ENCODE measurements around the gene TSR1. TPM values are rescaled to one million over a fixed set of nuclear protein-coding genes. Genes with fewer than 3 reads are reported as not detected.

Gene TSR1
- total RNA-seq, 2 experiments from 2014 or later = 36.0 to 36.6 TPM

DNA sequence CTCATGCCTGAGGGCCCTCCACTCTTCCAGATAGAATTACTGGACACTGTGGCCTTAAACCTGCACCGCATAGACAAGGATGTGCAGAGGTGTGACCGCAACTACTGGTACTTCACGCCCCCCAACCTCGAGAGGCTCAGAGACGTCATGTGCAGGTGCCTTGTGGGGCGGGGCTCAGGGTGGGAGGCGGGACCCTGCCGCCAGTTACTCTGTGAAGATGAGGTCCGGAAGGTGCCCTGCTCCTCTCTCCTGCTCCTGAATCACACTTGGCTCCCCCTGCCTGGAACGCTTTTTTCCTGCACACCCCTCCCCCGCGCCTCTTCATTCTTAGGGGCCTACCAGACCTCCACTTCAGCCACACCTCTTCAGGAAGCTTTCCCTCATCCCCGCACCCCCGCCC, 39.9 kb upstream of the TSR1 start:
- Mint-ChIP-seq H3K27me3 (ENCODE audit: low read depth) (no peaks in the 10 kb centered on the region), H3K27ac (no peak overlapping the region), H3K9me3 (ENCODE audit: insufficient read depth) (no peaks in the 10 kb centered on the region), H3K4me3 (no peak overlapping the region), H3K36me3 (ENCODE audit: low read depth) (peaks cover 10% of the 10 kb centered on the region), H3K4me1 (ENCODE audit: low read depth) (no peaks in the 10 kb centered on the region)
- ATAC-seq (no peak), DNase-seq (no peak)
- ChIA-PET POLR2A (no interaction called here), CTCF (interaction anchor here (4.0 kb wide), 1 partner anchor 40 kb away, joined by 14 read pairs; no protein-coding TSS in a partner anchor)

DNA sequence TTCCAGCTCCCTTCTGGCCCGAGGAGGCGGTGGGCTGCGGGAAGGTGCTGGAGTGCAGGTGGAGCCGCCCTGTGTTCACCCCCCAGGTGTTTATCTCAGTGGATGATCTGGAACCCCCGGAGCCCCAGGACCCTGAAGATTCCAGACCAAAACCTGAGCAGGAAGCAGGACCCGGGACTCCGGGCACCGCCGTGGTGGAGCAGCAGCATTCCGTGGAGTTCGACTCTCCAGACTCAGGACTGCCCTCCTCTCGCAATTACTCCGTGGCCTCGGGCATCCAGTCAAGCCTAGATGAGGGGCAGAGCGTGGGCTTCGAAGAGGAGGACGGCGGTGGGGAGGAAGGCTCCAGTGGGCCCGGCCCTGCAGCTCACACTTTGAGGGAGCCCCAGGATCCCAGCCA, 39.1 kb upstream of the TSR1 start:
- Mint-ChIP-seq H3K9me3 (ENCODE audit: insufficient read depth) (no peaks in the 10 kb centered on the region), H3K36me3 (ENCODE audit: low read depth) (peaks cover 8% of the 10 kb centered on the region), H3K27me3 (ENCODE audit: low read depth) (no peaks in the 10 kb centered on the region), H3K4me3 (no peak overlapping the region), H3K27ac (no peak overlapping the region), H3K4me1 (ENCODE audit: low read depth) (no peaks in the 10 kb centered on the region)
- ATAC-seq = no peak
- ChIA-PET POLR2A (no interaction called here), CTCF (interaction anchor here (4.0 kb wide), 1 partner anchor 41 kb away, joined by 14 read pairs; no protein-coding TSS in a partner anchor)
- no peak for DNase-seq

DNA sequence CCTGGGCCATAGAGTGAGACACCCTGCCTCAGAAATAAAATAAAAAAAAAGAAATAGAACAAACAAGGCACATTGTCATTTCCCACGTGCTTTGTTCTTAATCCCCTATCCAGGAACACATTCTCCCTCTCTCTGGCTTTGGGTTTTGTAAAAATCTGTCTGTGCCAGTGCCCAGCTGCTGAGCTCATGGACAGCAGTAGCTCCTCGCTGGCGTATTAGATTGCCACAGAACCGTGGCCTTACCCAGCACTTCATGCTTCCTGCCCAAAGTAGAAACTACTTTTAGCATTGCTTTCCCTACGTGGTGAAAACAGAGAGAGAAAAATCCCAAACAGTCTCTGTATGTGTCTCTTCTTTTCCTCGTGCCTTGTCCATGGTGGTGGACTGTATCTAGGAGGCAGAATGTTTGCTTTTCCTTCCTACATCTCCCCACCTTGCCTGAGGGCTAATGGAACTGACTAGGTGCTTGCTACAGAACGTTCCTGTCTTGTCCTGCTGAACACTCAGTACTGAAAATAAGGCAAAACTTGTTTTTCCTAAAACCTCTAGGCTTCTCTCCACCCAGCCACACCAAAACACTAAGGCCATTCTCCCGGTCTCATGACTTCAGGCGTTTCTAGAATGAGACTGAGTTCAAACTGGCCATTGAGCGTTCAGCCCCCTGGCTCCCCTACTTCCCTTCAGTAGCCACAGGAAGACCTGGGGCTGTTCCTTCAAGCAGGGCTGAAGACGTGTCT, 38.5 kb upstream of the TSR1 start:
- no peaks in the 10 kb centered on the region for H3K27me3 Mint-ChIP-seq (ENCODE audit: low read depth)
- H3K27ac Mint-ChIP-seq = peak overlapping the region; percentile 73
- ChIA-PET CTCF (interaction anchor here (4.0 kb wide), 1 partner anchor 41 kb away, joined by 14 read pairs; no protein-coding TSS in a partner anchor), POLR2A (no interaction called here)
- peaks cover 8% of the 10 kb centered on the region for H3K36me3 Mint-ChIP-seq (ENCODE audit: low read depth)
- ATAC-seq (no peak), DNase-seq (no peak)
- H3K4me1 Mint-ChIP-seq (ENCODE audit: low read depth) = no peaks in the 10 kb centered on the region
- no peaks in the 10 kb centered on the region for H3K9me3 Mint-ChIP-seq (ENCODE audit: insufficient read depth)
- no peak overlapping the region for H3K4me3 Mint-ChIP-seq

DNA sequence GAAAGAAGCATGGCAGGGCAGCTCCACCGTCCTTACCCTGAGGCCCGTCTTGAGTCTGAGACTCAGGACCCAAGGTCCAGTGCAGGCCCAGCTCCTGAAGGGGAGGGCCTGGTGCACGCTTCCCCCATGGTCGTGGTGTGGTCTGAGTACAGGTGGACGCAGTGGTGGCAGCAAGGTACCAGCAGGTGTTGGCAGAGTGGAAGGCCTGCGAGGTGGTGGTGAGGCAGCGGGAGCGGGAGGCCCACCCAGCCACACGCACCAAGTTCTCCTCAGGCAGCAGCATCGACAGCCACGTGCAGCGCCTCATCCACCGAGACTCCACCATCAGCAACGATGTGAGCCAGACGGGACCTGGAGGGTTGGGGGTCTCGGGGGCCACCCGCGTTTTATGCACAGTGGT, 36.9 kb upstream of the TSR1 start:
- Mint-ChIP-seq H3K36me3 (ENCODE audit: low read depth) (peaks cover 8% of the 10 kb centered on the region), H3K27me3 (ENCODE audit: low read depth) (no peaks in the 10 kb centered on the region), H3K27ac (no peak overlapping the region), H3K4me1 (ENCODE audit: low read depth) (no peaks in the 10 kb centered on the region), H3K9me3 (ENCODE audit: insufficient read depth) (no peaks in the 10 kb centered on the region), H3K4me3 (no peak overlapping the region)
- no peak for DNase-seq
- ATAC-seq = no peak
- POLR2A ChIA-PET = no interaction called here
- CTCF ChIA-PET = interaction anchor here (1.2 to 4.0 kb wide), 3 partner anchors 9 to 43 kb away, joined by 4 to 14 read pairs (median 5); no protein-coding TSS in a partner anchor

- CTCF ChIA-PET = interaction anchor here (1.2 to 4.0 kb wide), 3 partner anchors 10 to 43 kb away, joined by 4 to 14 read pairs (median 5); no protein-coding TSS in a partner anchor
- Mint-ChIP-seq H3K27ac (no peak overlapping the region), H3K9me3 (ENCODE audit: insufficient read depth) (no peaks in the 10 kb centered on the region), H3K4me3 (no peak overlapping the region), H3K36me3 (ENCODE audit: low read depth) (peaks cover 11% of the 10 kb centered on the region), H3K27me3 (ENCODE audit: low read depth) (no peaks in the 10 kb centered on the region), H3K4me1 (ENCODE audit: low read depth) (no peaks in the 10 kb centered on the region)
- DNase-seq (no peak), ATAC-seq (no peak)
- POLR2A ChIA-PET = no interaction called here
These were observed 36.4 kb upstream of the TSR1 start for GRCh38 chr17:2372681-2373080.

- peaks cover 11% of the 10 kb centered on the region for H3K36me3 Mint-ChIP-seq (ENCODE audit: low read depth)
- ChIA-PET POLR2A (no interaction called here), CTCF (interaction anchor here (4.3 kb wide), 1 partner anchor 11 kb away, joined by 27 read pairs; no protein-coding TSS in a partner anchor)
- H3K4me1 Mint-ChIP-seq (ENCODE audit: low read depth) = no peaks in the 10 kb centered on the region
- no peaks in the 10 kb centered on the region for H3K27me3 Mint-ChIP-seq (ENCODE audit: low read depth)
- no peak overlapping the region for H3K27ac Mint-ChIP-seq
- ATAC-seq (no peak), DNase-seq (no peak)
- H3K4me3 Mint-ChIP-seq = no peak overlapping the region
- no peaks in the 10 kb centered on the region for H3K9me3 Mint-ChIP-seq (ENCODE audit: insufficient read depth)
These were observed 35.9 kb upstream of the TSR1 start for GRCh38 chr17:2372180-2372579.

DNA sequence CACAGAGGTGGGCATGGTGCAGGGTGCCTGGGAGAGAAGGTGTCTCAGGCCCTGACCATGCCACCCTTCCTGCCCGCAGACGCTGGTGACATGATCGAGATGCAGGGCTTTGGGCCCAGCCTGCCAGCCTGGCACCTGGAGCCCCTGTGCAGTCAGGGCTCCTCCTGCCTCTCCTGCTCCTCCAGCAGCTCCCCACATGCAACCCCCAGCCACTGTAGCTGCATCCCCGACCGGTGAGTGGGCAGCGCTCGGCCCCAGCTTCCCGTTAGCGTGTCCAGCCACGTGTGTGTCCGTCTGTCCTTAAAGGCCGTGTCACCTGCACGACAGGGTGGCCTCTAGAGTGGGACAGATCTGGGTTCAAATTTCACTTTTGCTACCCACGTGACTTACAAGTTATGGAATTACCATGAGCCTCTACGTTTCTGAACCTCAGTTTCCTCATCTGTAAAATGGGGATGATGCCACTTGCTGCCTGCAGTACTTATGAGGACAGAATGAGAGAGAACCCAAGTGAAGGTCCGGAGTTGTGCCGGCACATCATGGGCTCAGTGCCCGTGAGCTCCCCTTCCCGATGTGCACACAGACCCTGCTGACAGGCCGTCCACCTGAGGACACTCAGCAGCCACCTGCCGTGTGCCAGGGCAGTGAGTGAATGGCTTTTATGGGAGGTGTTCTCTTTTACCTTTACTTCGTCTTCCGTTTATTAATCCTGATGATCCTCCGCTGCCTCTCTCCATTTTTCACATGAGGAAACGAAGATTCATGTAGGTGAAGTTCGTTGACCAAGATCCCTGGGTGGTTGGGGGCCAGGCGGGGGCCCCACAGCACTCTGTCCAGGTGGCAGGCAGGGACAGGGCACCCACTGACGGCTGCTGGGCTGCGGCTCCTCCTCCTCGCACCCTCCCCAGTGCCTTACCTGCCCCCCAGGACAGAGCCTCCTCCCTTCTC, 35.2 kb upstream of the TSR1 start:
- DNase-seq (no peak), ATAC-seq (no peak)
- ChIA-PET CTCF (interaction anchor here (4.3 kb wide), 1 partner anchor 11 kb away, joined by 27 read pairs; no protein-coding TSS in a partner anchor), POLR2A (no interaction called here)
- H3K4me3 Mint-ChIP-seq = no peak overlapping the region
- H3K9me3 Mint-ChIP-seq (ENCODE audit: insufficient read depth) = no peaks in the 10 kb centered on the region
- H3K4me1 Mint-ChIP-seq (ENCODE audit: low read depth) = no peaks in the 10 kb centered on the region
- no peaks in the 10 kb centered on the region for H3K27me3 Mint-ChIP-seq (ENCODE audit: low read depth)
- H3K36me3 Mint-ChIP-seq (ENCODE audit: low read depth) = peaks cover 6% of the 10 kb centered on the region
- no peak overlapping the region for H3K27ac Mint-ChIP-seq

DNA sequence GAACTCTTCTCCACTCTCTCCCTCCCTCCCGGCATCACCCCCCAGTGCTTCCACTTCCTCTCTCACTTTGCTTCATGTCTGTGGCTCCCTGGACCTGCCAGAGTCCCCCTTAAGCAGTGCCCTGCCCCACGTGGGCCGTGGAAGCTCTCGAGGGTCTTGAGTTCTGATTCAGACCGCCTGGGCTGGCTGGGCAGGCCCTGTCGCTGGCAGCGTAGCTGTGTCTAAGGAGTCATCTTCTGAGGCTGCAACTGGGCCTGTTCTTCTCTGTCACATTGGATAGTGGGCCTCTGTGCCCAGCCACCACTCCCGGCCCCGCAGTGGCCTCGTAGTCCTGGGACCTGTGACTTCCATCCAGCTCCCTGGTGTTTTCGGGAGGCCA, 33.9 kb upstream of the TSR1 start:
- no peak overlapping the region for H3K4me3 Mint-ChIP-seq
- ATAC-seq (no peak), DNase-seq (no peak)
- ChIA-PET POLR2A (interaction anchor here (0.8 to 1.0 kb wide), 2 partner anchors 16 to 23 kb away, joined by 3 to 4 read pairs; no protein-coding TSS in a partner anchor), CTCF (interaction anchor here (1.1 to 4.3 kb wide), 4 partner anchors 10 to 17 kb away, joined by 3 to 27 read pairs (median 4); no protein-coding TSS in a partner anchor)
- no peak overlapping the region for H3K27ac Mint-ChIP-seq
- H3K27me3 Mint-ChIP-seq (ENCODE audit: low read depth) = no peaks in the 10 kb centered on the region
- H3K4me1 Mint-ChIP-seq (ENCODE audit: low read depth) = no peaks in the 10 kb centered on the region
- peaks cover 6% of the 10 kb centered on the region for H3K36me3 Mint-ChIP-seq (ENCODE audit: low read depth)
- no peaks in the 10 kb centered on the region for H3K9me3 Mint-ChIP-seq (ENCODE audit: insufficient read depth)

GRCh38 chr17:2369551-2370210, 33.4 kb upstream of the TSR1 start:
- CTCF ChIA-PET = interaction anchor here (1.1 to 4.3 kb wide), 5 partner anchors 9 to 46 kb away, joined by 3 to 27 read pairs (median 4); no protein-coding TSS in a partner anchor
- no peak overlapping the region for H3K4me3 Mint-ChIP-seq
- no peak for ATAC-seq
- POLR2A ChIA-PET = interaction anchor here (0.6 to 1.0 kb wide), 3 partner anchors 16 to 88 kb away, joined by 3 to 4 read pairs (median 3); no protein-coding TSS in a partner anchor
- no peaks in the 10 kb centered on the region for H3K27me3 Mint-ChIP-seq (ENCODE audit: low read depth)
- DNase-seq = no peak
- H3K4me1 Mint-ChIP-seq (ENCODE audit: low read depth) = no peaks in the 10 kb centered on the region
- no peak overlapping the region for H3K27ac Mint-ChIP-seq
- peaks cover 6% of the 10 kb centered on the region for H3K36me3 Mint-ChIP-seq (ENCODE audit: low read depth)
- no peaks in the 10 kb centered on the region for H3K9me3 Mint-ChIP-seq (ENCODE audit: insufficient read depth)

DNA sequence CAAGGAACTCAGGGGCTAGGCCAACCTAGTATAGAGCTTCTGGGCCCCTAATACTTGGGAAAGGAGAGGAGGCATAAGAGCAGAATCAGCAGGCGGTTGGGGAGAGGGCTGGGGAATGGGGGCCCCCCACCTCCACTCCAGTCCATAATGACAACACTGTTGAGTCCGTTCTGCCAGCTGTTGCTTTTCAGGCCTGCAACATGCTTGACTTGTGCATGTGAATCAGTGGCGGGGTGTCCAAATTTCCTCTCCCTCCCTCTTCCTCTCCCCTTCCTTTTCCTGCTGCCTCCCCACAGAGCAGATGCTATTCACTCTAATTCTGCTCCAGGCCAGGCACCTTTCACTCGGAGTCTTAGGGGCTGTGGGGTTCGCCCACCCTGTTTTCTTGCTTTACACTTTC, 32.8 kb upstream of the TSR1 start:
- Mint-ChIP-seq H3K36me3 (ENCODE audit: low read depth) (peaks cover 6% of the 10 kb centered on the region), H3K4me1 (ENCODE audit: low read depth) (no peaks in the 10 kb centered on the region), H3K27me3 (ENCODE audit: low read depth) (no peaks in the 10 kb centered on the region), H3K4me3 (no peak overlapping the region), H3K9me3 (ENCODE audit: insufficient read depth) (no peaks in the 10 kb centered on the region), H3K27ac (no peak overlapping the region)
- ChIA-PET CTCF (interaction anchor here (1.1 to 4.3 kb wide), 3 partner anchors 8 to 47 kb away, joined by 3 to 27 read pairs (median 6); no protein-coding TSS in a partner anchor), POLR2A (interaction anchor here (0.6 kb wide), 1 partner anchor 87 kb away, joined by 3 read pairs; no protein-coding TSS in a partner anchor)
- DNase-seq = no peak
- ATAC-seq = no peak

DNA sequence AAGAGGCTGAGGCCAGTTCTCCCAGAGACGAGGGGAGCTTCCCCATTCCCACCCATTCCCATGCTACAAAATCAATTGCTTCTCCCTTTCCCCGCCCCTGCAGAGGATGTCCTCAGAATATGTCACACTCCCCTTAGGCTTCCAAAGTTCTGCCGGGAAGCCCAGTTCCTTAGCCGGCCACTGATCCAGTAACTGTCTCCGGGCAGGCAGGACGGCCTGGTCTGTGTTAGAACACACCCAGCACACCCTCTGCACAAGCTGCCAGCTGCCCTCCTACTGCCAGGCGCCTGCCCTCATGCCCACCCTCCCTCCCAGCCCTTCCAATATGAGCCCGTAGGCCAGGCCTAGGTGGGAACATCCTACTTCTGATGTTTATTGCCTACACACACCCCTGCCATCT, 32.1 kb upstream of the TSR1 start:
- H3K4me3 Mint-ChIP-seq = no peak overlapping the region
- no peaks in the 10 kb centered on the region for H3K4me1 Mint-ChIP-seq (ENCODE audit: low read depth)
- no peaks in the 10 kb centered on the region for H3K27me3 Mint-ChIP-seq (ENCODE audit: low read depth)
- H3K36me3 Mint-ChIP-seq (ENCODE audit: low read depth) = peaks cover 6% of the 10 kb centered on the region
- no peaks in the 10 kb centered on the region for H3K9me3 Mint-ChIP-seq (ENCODE audit: insufficient read depth)
- DNase-seq (no peak), ATAC-seq (no peak)
- ChIA-PET POLR2A (no interaction called here), CTCF (interaction anchor here (1.7 to 4.3 kb wide), 2 partner anchors 15 to 48 kb away, joined by 6 to 27 read pairs; no protein-coding TSS in a partner anchor)
- no peak overlapping the region for H3K27ac Mint-ChIP-seq
